IPS-20b (cell line): ENCODE results near the gene CADPS2.
A peak's percentile ranks its signal among the peaks of the same experiment; 100 is the strongest.

Source experiments
- H3K27ac ChIP-seq: one replicate; pipeline ENCODE4 v1.5.1; 2013; ENCODE audit warnings: low read length
- H3K27me3 ChIP-seq: 2 replicates; pipeline ENCODE4 v1.6.1; 2013; ENCODE audit warnings: mild to moderate bottlenecking, low read length, inconsistent platforms; ENCODE audit not compliant: insufficient read depth
- H3K36me3 ChIP-seq: 2 replicates; pipeline ENCODE4 v1.6.1; 2013; ENCODE audit warnings: low read depth, mild to moderate bottlenecking, inconsistent platforms, low read length, moderate library complexity; ENCODE audit not compliant: insufficient read depth
- H3K4me1 ChIP-seq: 2 replicates; pipeline ENCODE4 v1.6.1; 2013; ENCODE audit warnings: mild to moderate bottlenecking, control low read depth, inconsistent platforms, low read length, moderate library complexity; ENCODE audit not compliant: insufficient read depth
- H3K4me3 ChIP-seq: 2 replicates; pipeline ENCODE4 v1.5.1; 2013; ENCODE audit warnings: mild to moderate bottlenecking, low read length, inconsistent platforms
- H3K9ac ChIP-seq: 2 replicates; pipeline ENCODE4 v1.6.1; 2013; ENCODE audit warnings: low read depth, mild to moderate bottlenecking, inconsistent platforms, low read length, moderate library complexity
- H3K9me3 ChIP-seq: 2 replicates; pipeline ENCODE4 v1.6.1; 2013; ENCODE audit warnings: mild to moderate bottlenecking, low read depth, low read length, inconsistent platforms; ENCODE audit not compliant: insufficient read depth

Gene CADPS2

DNA sequence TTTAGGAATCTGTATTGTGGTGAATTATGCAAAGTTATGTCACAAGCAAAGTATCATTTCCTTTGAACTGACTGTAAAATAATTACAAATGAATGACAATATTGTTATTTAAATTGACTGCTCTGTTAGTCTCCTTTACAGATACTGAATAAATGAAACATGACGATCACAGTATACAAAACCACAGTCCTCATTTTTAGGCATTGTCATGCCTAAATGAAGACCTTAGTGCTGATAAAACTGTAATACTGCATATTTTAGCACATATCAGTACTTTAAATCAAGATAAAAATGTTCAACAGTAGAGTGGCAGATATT lies 542.0 kb downstream of the CADPS2 start:
- Histone ChIP-seq H3K9me3 (no peaks in the 10 kb centered on the region), H3K27ac (no peak overlapping the region), H3K36me3 (no peaks in the 10 kb centered on the region), H3K9ac (no peak overlapping the region), H3K4me1 (peaks cover 7% of the 10 kb centered on the region; the same call in 1 of the 2 replicates), H3K27me3 (no peaks in the 10 kb centered on the region), H3K4me3 (no peak overlapping the region)

GRCh38 chr7:122343601-122344302 lies 542.5 kb downstream of the CADPS2 start:
- no peaks in the 10 kb centered on the region for H3K9me3 ChIP-seq
- no peak overlapping the region for H3K27ac ChIP-seq
- H3K36me3 ChIP-seq: no peaks in the 10 kb centered on the region
- H3K4me3 ChIP-seq: no peak overlapping the region
- peaks cover 7% of the 10 kb centered on the region; the same call in 1 of the 2 replicates for H3K4me1 ChIP-seq
- H3K27me3 ChIP-seq: no peaks in the 10 kb centered on the region
- H3K9ac ChIP-seq: no peak overlapping the region

DNA sequence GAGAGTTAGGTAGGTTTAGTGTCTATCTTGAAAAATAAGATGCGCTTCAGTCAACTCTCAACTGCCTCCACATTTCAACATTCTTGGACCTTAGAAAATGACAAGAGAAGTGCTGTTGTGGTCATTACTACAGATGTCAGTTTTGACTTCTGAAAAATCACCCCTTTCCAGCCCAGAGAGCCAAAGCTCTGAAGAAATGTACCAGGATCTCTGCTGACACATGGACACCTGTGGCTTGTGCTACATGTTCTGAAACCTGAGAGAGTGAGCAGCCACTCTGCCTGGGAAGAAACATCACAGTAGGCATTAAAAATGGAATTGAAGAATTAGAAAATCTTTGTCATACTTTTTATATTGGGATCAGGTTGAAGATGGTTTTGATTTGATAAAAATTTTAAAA lies 545.8 kb downstream of the CADPS2 start:
- Histone ChIP-seq H3K27me3 (no peaks in the 10 kb centered on the region), H3K36me3 (no peaks in the 10 kb centered on the region), H3K9ac (no peak overlapping the region), H3K27ac (no peak overlapping the region), H3K4me1 (peaks cover 24% of the 10 kb centered on the region; the same call in 1 of the 2 replicates), H3K9me3 (no peaks in the 10 kb centered on the region), H3K4me3 (no peak overlapping the region)

- Histone ChIP-seq H3K27me3 (no peaks in the 10 kb centered on the region), H3K9ac (no peak overlapping the region), H3K27ac (no peak overlapping the region), H3K4me3 (no peak overlapping the region), H3K9me3 (no peaks in the 10 kb centered on the region), H3K4me1 (peaks cover 21% of the 10 kb centered on the region; the same call in 1 of the 2 replicates), H3K36me3 (no peaks in the 10 kb centered on the region)
These were observed 546.9 kb downstream of the CADPS2 start for GRCh38 chr7:122339145-122339904.

DNA sequence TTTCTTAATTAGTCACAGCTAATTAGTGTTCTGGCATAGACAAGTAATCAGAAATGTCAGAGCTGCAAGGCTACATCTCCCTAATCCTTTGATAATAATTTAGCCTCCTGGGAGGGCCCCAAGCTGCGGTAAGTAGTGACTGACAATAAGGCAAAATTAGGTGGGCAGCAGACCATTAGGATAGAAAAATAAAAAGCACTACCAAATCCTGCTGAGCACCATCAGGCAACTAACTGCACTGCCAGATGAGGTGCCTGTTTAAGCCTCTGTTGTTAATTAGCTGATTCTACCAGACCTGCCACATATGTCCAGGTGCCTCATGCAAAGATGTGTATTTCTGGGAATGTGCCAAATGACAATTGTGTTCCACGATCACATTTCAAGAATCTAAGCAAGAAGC lies 549.2 kb downstream of the CADPS2 start:
- Histone ChIP-seq H3K27ac (no peak overlapping the region), H3K4me3 (no peak overlapping the region)

GRCh38 chr7:122329145-122329802 lies 557.0 kb downstream of the CADPS2 start:
- Histone ChIP-seq H3K9me3 (no peaks in the 10 kb centered on the region), H3K27ac (peak overlapping the region; percentile 77), H3K27me3 (no peaks in the 10 kb centered on the region), H3K4me1 (peaks cover 50% of the 10 kb centered on the region), H3K4me3 (peak overlapping the region; percentile 36; the same call in 1 of the 2 replicates), H3K36me3 (no peaks in the 10 kb centered on the region), H3K9ac (peak overlapping the region; percentile 35; the same call in 1 of the 2 replicates)

More for the DNA sequence above, 549.2 kb downstream of the CADPS2 start:
- peaks cover 17% of the 10 kb centered on the region; the same call in 1 of the 2 replicates for H3K4me1 ChIP-seq
- no peaks in the 10 kb centered on the region for H3K36me3 ChIP-seq
- H3K9me3 ChIP-seq: no peaks in the 10 kb centered on the region
- H3K27me3 ChIP-seq: no peaks in the 10 kb centered on the region
- no peak overlapping the region for H3K9ac ChIP-seq

- 0 out of 2 replicates have a peak overlapping the region, but pooled peaks have one; percentile 19 for H3K9ac ChIP-seq
- no peaks in the 10 kb centered on the region for H3K9me3 ChIP-seq
- no peaks in the 10 kb centered on the region for H3K36me3 ChIP-seq
- no peaks in the 10 kb centered on the region for H3K27me3 ChIP-seq
- H3K27ac ChIP-seq: peak overlapping the region; percentile 77
- H3K4me3 ChIP-seq: no peak overlapping the region; the same call in 1 of the 2 replicates
- H3K4me1 ChIP-seq: peaks cover 50% of the 10 kb centered on the region
These were observed 558.3 kb downstream of the CADPS2 start for GRCh38 chr7:122327969-122328368.

DNA sequence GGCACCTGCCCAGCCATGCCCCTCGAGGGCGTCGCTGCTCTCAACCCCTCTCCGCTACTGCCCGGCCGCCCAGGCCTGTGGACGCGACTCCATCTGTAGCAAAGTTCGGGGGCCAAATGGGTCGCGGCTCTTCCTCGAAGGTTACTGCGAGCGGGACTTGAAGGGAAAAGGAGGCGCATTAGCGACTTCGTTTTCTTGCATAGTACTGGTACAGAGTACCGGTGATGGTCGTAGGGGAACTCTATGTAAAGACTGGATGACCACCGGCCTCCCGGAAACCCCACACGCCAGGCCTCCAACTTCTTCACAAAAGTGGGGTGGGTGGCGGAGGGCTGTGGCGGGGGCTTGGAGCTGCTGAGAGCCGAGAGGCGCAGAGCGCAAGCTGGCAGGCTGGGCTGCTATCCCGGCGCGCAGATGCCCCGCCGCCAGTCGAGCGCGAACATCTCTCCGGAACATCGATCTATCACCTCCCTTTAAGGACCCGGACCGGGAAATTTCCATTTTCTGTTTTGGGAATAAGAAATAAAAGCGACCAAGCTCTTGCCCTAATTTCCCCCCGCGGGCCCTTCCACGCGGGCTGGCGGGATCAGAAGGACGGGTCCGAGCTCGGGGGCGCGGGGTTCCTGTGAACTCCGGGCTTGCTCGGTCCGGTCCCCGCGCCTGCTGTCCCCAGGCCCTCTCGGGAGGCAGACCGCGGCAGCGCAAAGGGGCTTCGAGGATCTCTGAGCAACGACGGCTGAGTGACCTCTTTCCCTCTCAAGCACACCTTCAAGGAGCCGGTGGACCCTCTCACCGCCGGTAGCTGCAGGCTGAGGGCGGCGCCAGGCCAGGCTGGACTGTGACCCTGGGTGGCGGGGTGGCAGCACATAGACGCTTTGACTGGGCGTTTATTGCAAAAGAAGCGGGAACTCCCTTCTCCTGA lies 569.5 kb downstream of the CADPS2 start:
- H3K27me3 ChIP-seq: peaks cover 80% of the 10 kb centered on the region
- H3K36me3 ChIP-seq: no peaks in the 10 kb centered on the region
- peak overlapping the region; percentile 59 for H3K4me3 ChIP-seq
- peaks cover 18% of the 10 kb centered on the region for H3K4me1 ChIP-seq
- peak overlapping the region; percentile 17; the same call in 1 of the 2 replicates for H3K9ac ChIP-seq
- H3K27ac ChIP-seq: no peak overlapping the region
- no peaks in the 10 kb centered on the region for H3K9me3 ChIP-seq

DNA sequence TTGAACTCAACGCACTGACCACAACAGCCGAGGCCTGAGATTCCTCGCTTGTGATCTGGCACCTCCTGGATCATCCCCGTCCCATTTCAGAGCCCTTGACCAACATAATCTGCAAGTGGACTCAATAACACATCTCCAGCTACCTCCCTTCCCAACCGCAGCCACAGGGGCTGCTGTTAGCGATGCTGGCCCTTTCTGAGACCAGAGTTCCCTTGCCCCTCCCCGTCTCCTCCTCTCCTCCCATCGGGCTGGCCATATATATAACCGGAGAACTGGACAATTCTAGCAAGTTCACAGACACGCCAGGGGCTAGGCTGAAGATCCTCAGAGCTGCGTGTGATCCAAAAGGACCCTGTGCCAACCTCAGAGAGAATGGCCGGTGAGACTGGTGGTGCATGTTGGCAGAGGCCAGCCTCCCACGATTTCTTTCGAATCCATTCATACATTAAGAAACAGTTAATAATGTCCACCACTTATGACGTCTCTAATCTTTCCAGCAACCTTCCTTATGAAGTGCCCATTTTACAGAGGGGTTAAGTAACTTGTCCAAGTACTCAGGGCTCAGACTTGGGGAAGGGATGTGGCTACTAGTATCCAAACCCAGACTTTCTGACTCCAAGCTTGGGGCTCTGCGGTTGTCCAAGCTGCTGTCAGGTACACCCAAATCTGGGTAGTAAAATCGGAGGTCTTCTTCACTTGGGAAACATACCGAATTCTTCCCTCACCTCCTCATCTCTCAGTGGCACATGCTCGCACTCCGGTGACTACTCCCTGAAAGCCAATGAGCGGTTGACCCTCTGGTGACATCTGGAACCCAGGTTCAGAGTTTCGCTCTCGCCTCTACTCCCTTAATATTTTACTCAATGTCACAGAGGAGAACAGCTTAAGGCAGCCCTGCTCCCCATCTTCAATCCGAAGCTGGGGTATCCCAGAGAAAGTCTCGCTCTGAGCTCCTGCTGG lies 570.5 kb downstream of the CADPS2 start:
- H3K4me1 ChIP-seq: peaks cover 26% of the 10 kb centered on the region
- no peaks in the 10 kb centered on the region for H3K36me3 ChIP-seq
- H3K27ac ChIP-seq: no peak overlapping the region
- H3K9me3 ChIP-seq: no peaks in the 10 kb centered on the region
- peak overlapping the region; percentile 59 for H3K4me3 ChIP-seq
- no peak overlapping the region for H3K9ac ChIP-seq
- peaks cover 89% of the 10 kb centered on the region for H3K27me3 ChIP-seq

DNA sequence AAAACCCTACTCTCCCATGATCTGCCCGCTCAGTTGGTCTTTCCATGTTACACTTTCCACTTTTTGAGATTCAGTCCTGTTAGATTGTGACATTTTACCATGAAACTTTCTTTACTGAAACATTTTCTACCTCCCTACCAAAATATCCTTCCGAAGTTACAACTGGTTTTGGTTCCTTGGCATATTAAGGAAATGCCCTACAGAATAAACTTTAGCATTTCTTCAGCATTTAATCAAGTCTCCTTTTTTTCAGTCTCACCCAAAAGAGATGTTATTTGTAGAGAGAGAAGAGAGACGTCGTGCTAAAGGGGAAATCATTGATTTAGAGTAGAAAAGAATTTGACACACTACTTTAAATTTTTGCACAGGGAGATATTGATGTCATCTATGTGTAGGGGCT lies 572.0 kb downstream of the CADPS2 start:
- H3K27me3 ChIP-seq: peaks cover 100% of the 10 kb centered on the region
- H3K9ac ChIP-seq: no peak overlapping the region
- peak overlapping the region; percentile 59; the same call in 1 of the 2 replicates for H3K4me3 ChIP-seq
- H3K4me1 ChIP-seq: peaks cover 29% of the 10 kb centered on the region
- H3K36me3 ChIP-seq: no peaks in the 10 kb centered on the region
- no peaks in the 10 kb centered on the region for H3K9me3 ChIP-seq
- no peak overlapping the region for H3K27ac ChIP-seq
